ENCODE measurements around the gene TAOK2.

The TAOK2 gene

GRCh38 chr16:29963021-29963743 is 10.5 kb upstream of the TAOK2 start:
- DNase-seq, result no peak

- DNase-seq, result no peak
Observed at GRCh38 chr16:29968205-29968604, 5.5 kb upstream of the TAOK2 start.

GRCh38 chr16:29971304-29971703 is 2.4 kb upstream of the TAOK2 start:
- no peak for DNase-seq

DNA sequence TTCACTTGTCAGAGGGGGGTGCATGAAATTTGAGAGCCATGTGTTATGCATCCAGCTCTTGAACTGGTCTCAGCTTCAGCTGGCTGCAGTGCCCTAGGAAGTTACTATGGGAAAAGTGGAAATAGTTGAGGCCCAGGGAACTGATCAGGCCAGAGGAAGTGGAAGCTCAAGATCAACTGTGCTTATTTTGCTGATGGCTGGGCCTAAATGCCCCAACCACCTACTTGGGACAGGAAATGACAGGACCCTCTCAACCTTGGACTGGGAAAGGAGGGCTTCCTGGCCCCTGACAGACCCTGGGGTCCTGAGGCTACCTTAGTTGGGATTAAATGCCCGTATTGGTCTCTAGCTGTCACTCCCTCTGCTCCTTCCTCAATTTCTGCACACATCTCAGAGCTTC is 1.2 kb upstream of the TAOK2 start:
- no peak for DNase-seq

DNA sequence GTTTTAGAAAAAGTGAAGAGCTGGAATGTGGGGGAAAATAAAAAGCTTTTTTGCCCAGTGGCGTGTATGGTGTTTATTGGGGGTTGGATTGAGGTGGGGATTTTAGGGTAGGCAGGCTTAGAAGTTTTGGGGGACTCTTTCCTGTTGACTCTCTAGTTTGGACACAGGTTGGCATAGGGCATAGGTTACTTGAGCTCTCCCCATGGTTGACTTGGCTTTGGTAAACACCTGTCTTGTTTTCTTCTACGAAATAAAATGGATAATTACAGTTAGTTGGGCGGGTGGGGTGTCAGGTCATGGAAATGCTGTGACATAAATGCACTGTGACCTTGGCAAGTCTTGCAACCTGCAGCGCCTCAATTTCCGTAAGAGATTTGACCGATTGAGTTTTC is 680 bp upstream of the TAOK2 start:
- DNase-seq, result no peak

GRCh38 chr16:29974291-29975133 is 844 bp downstream of the TAOK2 start:
- no peak for DNase-seq

DNA sequence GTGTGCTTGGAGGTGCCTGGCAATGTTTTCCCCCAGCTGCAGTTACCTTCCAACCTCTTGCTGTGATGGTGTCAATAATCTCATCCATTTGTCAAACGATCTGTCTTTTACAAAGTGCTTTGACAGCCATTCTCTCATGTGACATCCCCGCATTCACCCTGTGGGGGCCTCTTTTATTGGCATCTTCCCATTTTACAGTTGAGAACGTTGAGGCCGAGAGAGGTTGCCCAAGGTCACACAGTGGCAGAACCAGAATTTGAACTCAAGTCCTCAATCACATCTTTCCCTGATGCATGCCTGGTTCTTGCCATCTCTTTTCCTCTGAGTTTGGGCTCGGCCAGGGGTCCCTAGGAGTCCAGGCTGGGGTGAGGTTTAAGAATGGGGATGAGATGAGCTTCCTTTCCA is 1.5 kb downstream of the TAOK2 start:
- no peak for DNase-seq

- no peak for DNase-seq
Observed at GRCh38 chr16:29975811-29976511, 2.3 kb downstream of the TAOK2 start.

- DNase-seq, result no peak
Observed at GRCh38 chr16:29977063-29977825, 3.6 kb downstream of the TAOK2 start.

GRCh38 chr16:29978081-29978480 is 4.4 kb downstream of the TAOK2 start:
- no peak for DNase-seq

GRCh38 chr16:29978564-29979270 is 5.0 kb downstream of the TAOK2 start:
- no peak for DNase-seq

DNA sequence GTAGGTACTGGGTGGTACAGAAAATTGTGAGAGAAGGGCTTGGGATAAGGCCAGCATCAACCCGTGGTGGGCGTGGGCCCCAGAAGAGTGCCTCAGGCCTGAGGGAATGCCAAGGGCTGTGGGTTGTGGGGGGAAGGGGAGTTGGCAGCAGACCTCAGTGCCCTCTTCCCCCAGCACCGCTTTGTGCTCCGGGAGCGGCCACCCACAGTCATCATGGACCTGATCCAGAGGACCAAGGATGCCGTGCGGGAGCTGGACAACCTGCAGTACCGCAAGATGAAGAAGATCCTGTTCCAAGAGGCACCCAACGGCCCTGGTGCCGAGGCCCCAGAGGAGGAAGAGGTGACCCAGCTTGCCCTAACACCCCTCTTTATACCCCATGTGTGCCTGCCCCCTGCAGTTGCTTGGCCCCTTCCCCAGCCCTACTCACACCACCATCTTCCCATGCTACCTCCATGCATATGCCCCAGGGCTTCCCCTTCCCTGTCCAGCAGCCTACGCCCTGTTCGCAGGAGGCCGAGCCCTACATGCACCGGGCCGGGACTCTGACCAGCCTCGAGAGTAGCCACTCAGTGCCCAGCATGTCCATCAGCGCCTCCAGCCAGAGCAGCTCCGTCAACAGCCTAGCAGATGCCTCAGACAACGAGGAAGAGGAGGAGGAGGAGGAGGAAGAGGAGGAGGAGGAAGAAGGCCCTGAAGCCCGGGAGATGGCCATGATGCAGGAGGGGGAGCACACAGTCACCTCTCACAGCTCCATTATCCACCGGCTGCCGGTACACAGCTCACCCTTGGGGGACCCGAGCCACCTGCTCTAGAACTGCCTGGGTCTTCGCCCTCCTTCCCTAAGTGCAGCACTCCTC is 9.1 kb downstream of the TAOK2 start:
- DNase-seq, result no peak

DNA sequence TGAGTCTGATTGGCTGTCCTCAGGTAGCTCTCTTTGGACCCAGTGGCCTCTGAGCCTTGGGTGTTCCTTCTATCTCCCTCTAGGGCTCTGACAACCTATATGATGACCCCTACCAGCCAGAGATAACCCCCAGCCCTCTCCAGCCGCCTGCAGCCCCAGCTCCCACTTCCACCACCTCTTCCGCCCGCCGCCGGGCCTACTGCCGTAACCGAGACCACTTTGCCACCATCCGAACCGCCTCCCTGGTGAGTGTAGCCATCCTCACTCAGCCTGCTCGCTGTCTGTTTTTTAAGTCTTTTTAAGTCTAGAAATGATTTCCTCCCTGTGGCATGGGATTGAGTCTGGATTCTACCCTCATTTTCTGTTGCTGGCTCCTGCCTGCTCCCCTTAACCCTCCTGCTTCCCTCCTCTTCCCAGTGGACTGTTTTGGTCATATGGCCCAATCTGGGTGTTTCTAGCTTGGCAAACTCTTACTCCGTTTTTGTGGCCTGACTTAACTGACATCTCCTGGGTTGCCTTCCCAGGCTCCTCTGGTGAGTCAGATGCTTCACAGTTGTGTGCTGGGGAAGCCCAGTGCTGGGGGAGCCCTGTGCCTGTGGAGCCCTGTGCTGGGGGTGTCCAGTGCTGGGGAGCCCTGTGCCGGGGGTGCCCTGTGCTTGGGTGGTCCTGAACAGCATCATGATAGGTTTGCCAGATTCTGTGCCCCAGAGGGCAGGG is 9.9 kb downstream of the TAOK2 start:
- DNase-seq, result no peak

DNA sequence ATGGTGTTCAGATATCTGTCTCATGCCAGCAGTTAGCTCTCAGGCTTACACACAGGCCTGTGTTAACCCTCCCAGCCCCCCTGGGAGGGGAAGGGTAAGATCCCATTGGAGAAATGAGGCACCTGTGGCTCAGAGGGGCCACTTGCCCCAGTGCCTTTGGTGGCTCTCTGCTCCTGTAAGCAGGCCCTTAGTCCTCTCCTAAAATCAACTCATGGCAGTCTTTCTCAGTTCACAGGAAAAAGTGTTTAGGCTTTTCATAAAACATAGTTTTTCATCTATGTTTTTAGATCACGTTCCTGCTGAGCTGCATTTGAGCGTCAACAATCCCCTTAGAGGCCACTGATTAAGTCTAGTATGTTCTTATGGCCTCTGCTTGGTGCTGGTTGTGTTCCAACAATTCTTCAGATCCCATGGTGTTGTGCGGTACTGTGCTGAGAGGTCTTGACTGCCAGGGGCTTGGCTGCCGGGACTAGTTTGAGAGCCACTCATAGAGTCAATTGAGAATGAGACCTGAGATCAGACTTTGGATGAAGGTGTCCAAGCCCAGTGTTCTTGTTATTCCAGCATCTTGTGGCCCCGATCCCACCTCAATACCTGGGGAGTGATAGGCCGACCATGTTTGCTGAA is 10.6 kb downstream of the TAOK2 start:
- no peak for DNase-seq

GRCh38 chr16:29984764-29985147 is 11.1 kb downstream of the TAOK2 start:
- DNase-seq, result no peak

DNA sequence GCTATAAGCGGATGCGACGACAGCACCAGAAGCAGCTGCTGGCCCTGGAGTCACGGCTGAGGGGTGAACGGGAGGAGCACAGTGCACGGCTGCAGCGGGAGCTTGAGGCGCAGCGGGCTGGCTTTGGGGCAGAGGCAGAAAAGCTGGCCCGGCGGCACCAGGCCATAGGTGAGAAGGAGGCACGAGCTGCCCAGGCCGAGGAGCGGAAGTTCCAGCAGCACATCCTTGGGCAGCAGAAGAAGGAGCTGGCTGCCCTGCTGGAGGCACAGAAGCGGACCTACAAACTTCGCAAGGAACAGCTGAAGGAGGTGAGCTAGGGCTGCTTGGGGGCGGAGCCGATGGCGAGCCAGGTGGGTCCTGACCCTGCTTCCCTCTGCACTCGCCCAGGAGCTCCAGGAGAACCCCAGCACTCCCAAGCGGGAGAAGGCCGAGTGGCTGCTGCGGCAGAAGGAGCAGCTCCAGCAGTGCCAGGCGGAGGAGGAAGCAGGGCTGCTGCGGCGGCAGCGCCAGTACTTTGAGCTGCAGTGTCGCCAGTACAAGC is 11.7 kb downstream of the TAOK2 start:
- DNase-seq, result no peak

DNA sequence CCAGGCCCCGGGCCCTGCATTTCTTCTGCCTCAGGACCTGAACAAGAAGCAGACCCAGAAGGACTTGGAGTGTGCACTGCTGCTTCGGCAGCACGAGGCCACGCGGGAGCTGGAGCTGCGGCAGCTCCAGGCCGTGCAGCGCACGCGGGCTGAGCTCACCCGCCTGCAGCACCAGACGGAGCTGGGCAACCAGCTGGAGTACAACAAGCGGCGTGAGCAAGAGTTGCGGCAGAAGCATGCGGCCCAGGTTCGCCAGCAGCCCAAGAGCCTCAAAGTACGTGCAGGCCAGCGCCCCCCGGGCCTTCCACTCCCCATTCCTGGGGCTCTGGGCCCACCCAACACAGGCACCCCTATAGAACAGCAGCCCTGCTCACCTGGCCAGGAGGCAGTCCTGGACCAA is 12.6 kb downstream of the TAOK2 start:
- DNase-seq, result no peak

DNA sequence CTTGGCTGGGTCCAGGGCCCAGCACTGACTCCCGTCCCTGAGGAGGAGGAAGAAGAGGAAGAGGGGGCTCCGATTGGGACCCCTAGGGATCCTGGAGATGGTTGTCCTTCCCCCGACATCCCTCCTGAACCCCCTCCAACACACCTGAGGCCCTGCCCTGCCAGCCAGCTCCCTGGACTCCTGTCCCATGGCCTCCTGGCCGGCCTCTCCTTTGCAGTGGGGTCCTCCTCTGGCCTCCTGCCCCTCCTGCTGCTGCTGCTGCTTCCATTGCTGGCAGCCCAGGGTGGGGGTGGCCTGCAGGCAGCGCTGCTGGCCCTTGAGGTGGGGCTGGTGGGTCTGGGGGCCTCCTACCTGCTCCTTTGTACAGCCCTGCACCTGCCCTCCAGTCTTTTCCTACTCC is 13.3 kb downstream of the TAOK2 start:
- DNase-seq, result no peak

DNA sequence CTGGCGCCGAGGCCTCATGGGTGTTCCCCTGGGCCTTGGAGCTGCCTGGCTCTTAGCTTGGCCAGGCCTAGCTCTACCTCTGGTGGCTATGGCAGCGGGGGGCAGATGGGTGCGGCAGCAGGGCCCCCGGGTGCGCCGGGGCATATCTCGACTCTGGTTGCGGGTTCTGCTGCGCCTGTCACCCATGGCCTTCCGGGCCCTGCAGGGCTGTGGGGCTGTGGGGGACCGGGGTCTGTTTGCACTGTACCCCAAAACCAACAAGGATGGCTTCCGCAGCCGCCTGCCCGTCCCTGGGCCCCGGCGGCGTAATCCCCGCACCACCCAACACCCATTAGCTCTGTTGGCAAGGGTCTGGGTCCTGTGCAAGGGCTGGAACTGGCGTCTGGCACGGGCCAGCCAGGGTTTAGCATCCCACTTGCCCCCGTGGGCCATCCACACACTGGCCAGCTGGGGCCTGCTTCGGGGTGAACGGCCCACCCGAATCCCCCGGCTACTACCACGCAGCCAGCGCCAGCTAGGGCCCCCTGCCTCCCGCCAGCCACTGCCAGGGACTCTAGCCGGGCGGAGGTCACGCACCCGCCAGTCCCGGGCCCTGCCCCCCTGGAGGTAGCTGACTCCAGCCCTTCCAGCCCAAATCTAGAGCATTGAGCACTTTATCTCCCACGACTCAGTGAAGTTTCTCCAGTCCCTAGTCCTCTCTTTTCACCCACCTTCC is 13.9 kb downstream of the TAOK2 start:
- DNase-seq, result no peak
